HG03469 (cell line): ENCODE results near the gene THSD4.
"Not testable (repeated sequence)": the region's sequence is repeated elsewhere in the genome, so short reads cannot be mapped to it uniquely, and the experiment has no call there.

Source experiments
- ATAC-seq: cut with Tn5 transposase; IDR thresholded peaks from one replicate; pipeline ENCODE4 v1.9.1; 2021; ENCODE audit warnings: mild to moderate bottlenecking, moderate library complexity, moderate number of reproducible peaks; ENCODE audit not compliant: unreplicated experiment

The THSD4 gene

GRCh38 chr15:71319424-71319823, 204.2 kb downstream of the THSD4 start:
- not testable (repeated sequence) for ATAC-seq

GRCh38 chr15:71319935-71320334, 204.7 kb downstream of the THSD4 start:
- no peak for ATAC-seq

- no peak for ATAC-seq
These were observed 207.8 kb downstream of the THSD4 start for GRCh38 chr15:71323082-71323481.

- no peak for ATAC-seq
These were observed 208.3 kb downstream of the THSD4 start for GRCh38 chr15:71323584-71323983.

- ATAC-seq: no peak
These were observed 210.2 kb downstream of the THSD4 start for GRCh38 chr15:71325481-71325880.

- ATAC-seq: no peak
These were observed 213.2 kb downstream of the THSD4 start for GRCh38 chr15:71328453-71328852.

- ATAC-seq: no peak
These were observed 213.8 kb downstream of the THSD4 start for GRCh38 chr15:71329041-71329440.

- no peak for ATAC-seq
These were observed 214.4 kb downstream of the THSD4 start for GRCh38 chr15:71329497-71330260.

- no peak for ATAC-seq
These were observed 215.4 kb downstream of the THSD4 start for GRCh38 chr15:71330638-71331162.

GRCh38 chr15:71331173-71331572, 215.9 kb downstream of the THSD4 start:
- ATAC-seq: no peak

GRCh38 chr15:71332431-71333004, 217.2 kb downstream of the THSD4 start:
- no peak for ATAC-seq

GRCh38 chr15:71333136-71333700, 217.9 kb downstream of the THSD4 start:
- ATAC-seq: no peak

GRCh38 chr15:71333839-71334238, 218.6 kb downstream of the THSD4 start:
- ATAC-seq: no peak

- ATAC-seq: no peak
These were observed 219.2 kb downstream of the THSD4 start for GRCh38 chr15:71334434-71334833.

GRCh38 chr15:71334873-71335272, 219.6 kb downstream of the THSD4 start:
- no peak for ATAC-seq

GRCh38 chr15:71335591-71335990, 220.3 kb downstream of the THSD4 start:
- ATAC-seq: no peak

- no peak for ATAC-seq
These were observed 221.4 kb downstream of the THSD4 start for GRCh38 chr15:71336671-71337070.

GRCh38 chr15:71337197-71337845, 222.1 kb downstream of the THSD4 start:
- no peak for ATAC-seq

GRCh38 chr15:71338265-71338664, 223.0 kb downstream of the THSD4 start:
- no peak for ATAC-seq

- ATAC-seq: no peak
These were observed 223.7 kb downstream of the THSD4 start for GRCh38 chr15:71338827-71339542.
